Smooth muscle cell of the brain vasculature (primary cell): ENCODE measurements around the gene GYPC.

Experiments
- DNase-seq: peaks from one replicate; pipeline ENCODE4 v3.0.0-alpha.2; 2012; ENCODE audit warnings: low read depth, low spot score

Gene GYPC

DNA sequence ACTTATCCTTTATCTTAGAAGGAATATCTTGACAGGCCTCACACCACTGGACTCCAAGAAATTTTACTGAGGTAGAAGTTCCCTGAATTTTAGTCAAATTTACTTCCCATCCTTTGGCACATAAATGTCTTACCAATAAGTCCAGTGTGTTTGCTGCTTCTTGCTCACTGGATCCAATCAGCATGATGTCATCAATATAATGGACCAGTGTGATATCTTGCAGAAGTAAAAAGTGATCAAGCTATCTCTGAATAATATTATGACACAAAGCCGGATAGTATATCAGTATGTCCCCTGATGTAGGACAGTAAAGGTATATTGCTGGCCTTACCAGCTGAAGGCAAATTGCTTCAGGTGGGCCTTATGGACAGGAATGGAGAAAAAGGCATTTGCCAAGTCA lies 6.9 kb upstream of the GYPC start:
- DNase-seq = no peak

DNA sequence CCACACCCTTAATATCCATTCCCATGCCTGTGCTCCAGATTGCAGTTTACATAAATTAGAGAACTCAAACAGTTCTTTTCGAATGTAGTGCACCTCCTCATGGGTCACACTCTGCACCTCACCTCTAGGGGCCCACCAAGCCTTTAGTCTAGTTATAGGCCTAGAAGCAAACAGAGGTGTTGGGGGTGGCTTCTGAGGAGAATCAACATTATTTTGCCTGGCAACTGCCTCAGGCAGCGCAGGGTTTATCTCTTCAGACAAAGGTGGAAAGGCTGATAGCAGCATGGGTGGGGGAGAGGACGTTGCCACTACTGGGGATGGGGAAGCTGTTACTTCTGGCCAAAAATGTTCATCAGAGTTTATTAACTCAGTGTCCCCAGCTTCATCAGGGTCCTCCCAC lies 5.0 kb upstream of the GYPC start:
- no peak for DNase-seq

DNA sequence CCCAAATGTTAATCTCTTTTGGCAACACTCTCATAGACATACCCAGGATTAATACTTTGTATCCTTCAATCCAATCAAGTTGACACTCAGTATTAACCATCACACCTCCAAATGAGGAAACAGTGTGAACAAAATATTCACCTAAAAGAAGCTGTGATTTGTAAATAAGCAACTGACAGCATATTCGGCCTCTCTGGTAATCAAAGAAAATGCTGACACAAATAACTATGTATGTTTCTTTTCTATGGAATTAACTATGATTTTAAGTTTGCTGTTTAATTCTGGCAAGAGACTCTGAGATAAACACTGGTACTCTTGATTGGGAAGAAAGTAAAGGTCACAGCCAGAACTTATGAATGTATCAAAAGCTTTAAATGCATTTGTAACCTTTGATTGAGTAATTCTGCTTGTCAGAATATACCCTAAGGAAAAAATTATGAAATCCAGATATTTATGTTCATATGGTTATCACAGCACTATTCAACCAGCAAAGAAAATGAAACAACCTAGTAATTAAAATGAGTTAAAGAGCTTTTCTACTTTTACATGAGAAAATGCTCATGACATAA lies 3.6 kb upstream of the GYPC start:
- DNase-seq = no peak

DNA sequence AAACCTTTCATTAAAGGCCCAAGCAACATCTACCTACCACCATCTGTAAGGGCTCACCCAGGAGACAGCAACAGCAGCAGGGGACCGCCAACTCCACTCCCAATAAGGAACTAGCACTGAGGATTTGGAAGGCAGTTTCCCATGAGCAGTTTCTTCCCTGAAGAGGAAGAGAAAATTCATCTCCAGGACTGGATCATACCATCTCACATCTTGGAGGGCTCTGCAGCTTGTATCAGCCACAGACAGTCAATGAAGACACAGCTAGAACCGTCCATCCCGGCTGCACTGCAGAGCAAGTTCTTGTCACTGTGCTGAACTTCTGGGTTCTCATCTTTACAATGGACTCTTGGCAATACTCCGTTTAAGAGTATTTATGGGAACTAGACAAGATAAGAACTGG lies 2.8 kb upstream of the GYPC start:
- DNase-seq = no peak

DNA sequence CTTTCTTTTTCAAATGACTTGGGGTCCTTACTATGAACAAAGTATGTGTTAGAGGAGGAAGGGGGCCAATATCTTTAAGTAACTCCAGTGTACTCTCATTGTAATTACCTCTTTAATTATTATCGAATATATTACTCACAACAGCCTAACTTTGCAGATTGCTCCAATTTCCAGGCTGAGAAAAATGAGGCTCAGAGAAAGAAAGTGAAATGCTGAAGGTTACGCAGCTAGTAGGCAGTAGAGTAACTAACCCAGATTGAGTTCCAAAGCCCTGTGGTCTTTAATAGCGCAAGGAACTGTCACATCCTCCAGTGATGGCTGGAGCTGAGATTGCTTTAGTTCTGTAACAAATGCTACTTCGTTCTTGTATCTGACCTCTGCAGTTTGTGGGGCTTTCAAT lies 2.2 kb upstream of the GYPC start:
- no peak for DNase-seq

DNA sequence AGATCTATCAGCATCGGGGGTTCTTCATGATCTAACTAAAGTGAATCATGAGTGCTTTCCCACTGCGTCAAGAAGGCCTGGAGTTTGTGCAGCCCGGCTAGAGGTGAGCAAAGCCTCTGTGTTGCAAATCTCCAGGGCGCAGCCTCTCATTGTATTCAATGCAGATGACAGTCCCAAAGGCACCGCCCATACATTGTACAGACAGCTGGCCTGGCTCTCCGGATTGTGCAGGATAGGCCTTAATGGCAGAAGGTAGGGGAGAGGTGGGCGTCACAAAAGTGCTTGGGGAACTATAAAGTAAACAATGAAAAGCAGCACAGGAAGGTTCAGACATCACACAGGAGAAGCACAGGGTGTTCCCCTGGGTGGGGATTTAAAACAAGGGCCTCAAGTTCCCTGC lies 907 bp upstream of the GYPC start:
- no peak for DNase-seq

DNA sequence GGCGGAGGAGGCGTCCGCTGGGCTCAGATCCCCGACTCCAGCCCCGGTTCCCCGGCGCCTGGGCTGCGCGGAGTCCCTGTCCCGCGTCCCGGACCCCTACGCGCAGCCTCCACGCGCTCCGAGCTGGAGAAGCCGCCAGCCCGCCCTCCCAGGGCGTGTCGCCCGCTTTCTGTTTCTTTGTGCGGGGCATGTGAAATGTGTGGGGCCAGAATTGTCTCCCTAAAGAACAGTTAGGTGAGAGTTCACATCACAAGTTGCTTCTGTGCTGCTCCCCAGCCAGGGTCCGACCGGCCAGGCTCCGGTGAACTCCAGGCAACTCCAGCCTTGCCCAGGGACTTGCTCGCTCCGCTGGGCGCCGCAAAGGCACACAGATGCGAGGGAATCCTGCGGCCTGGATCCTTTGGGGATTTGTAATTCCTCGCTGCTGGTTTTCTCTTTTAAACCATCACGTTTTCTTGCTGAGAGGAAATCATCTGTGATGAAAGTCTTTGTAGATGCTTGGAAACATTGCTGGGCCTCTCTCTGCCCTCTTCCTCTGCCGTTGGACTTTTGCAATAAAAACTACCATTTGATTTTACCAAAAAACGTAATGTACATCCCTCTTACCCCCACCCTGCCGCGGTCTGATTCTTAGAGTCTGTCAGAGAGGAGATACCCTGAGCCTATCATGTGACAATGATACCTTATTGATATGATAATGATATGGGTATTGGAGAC lies 631 bp downstream of the GYPC start:
- DNase-seq = no peak

DNA sequence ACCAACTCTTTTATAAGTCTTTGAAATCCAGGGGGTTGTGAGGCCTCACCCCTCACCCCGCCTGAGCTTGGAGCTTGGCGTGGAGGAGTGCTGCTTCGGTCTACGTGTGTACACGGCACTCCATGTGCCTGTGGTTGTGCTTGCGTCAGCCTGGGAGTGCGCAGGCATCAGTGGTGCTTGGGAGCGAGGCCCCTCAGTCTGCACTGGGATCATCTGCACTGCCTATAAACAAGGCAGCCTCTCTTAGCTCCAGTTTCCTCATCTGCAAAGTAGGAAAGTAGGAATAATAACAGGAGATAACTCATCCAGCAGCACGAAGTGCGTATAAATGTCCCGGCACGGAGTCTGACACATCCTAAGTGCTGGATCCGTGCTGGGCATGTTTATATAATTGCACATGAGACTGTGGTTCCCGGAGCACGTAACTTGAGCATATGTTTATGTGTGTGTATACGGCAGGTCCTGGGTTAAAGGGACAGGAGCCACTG lies 1.2 kb downstream of the GYPC start:
- DNase-seq = peak; percentile 86

DNA sequence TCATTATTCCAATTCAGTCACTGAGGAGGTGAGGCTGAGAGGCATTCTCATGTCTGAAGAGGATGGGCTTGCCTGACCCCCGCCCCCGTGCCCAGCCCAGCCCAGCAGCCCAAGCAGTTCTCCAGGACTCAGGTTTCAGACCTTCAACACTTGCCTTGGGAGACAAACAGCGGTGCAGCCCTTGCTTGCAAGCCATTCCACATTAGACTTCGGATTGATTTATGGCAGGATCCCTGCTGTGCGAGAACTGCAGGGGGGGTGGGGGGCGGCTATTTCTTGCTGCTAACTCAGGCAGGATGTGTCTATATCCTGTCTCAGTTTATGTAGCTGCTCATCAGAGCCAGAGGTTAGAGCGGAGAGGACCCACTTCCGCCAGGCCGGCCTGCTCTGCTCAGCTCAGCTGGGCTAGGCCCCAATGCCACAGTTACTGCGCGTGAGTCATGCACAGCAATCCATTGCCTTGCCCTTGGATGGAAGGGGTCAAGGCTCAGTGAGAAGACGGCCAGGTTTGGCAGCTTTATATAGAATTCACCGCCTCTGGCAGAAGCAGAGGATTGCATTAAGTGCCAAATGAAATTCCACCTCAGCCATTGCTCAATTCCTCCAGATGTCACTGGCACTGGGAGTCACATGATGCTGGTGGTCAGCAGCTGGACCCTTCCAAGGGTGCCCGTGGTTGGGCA lies 1.8 kb downstream of the GYPC start:
- DNase-seq = peak; percentile 97

DNA sequence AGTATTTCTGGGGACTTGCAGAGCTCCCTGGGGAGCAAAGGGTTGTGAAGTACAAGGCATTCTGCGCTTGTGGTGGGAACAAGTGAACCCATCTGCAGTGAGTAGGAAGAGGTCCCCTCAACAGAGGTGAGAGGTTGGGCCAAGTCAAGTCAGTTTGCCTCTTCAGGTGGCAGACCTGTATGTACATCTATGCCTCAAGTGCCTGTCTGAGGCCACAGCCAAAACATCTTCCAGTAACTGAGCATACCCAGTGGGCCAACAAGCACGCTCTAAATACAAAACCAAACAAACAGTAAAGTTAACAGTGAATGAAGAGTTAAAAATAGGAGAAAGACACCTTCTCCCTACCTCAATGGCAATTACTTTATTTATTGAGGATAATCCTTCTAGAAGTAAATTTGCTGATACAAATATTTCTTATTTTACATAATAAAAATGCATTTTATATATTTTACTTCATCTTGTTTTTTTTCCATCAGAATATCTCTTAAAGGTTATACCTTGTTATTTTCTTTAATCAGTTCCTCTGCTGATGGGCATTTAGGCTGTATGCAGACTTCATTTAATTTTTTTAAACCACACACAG lies 2.5 kb downstream of the GYPC start:
- no peak for DNase-seq

DNA sequence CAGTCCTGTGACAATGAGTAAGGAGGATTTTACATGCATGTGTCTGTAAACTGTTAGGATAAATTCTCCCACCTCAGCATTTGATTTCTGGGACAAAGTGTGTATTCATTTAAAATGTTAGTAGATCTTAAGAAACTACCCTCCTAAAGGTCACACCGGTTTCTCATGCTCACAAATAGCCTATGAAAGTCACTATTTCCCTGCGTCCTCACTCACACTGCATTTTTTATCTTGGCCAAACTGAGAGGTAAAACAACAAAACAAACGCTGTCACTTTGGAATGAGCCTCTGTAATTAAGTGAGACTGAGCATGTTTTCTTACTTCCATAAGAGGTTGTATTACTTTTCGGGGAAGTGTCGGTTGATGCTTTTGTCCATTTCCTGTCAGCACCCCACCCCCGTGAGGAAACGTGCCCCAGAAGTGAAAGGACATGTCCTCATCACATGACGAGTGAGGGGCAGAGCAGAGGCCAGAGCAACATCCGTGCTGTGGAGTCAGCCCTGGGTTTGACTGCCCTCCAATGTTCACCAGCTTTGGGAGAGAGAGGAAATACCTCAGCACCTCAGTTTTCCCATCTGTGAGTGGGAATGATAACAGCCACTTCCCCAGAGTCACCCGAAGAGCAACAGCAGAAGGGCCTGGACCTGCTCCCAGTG lies 3.1 kb downstream of the GYPC start:
- DNase-seq = no peak

DNA sequence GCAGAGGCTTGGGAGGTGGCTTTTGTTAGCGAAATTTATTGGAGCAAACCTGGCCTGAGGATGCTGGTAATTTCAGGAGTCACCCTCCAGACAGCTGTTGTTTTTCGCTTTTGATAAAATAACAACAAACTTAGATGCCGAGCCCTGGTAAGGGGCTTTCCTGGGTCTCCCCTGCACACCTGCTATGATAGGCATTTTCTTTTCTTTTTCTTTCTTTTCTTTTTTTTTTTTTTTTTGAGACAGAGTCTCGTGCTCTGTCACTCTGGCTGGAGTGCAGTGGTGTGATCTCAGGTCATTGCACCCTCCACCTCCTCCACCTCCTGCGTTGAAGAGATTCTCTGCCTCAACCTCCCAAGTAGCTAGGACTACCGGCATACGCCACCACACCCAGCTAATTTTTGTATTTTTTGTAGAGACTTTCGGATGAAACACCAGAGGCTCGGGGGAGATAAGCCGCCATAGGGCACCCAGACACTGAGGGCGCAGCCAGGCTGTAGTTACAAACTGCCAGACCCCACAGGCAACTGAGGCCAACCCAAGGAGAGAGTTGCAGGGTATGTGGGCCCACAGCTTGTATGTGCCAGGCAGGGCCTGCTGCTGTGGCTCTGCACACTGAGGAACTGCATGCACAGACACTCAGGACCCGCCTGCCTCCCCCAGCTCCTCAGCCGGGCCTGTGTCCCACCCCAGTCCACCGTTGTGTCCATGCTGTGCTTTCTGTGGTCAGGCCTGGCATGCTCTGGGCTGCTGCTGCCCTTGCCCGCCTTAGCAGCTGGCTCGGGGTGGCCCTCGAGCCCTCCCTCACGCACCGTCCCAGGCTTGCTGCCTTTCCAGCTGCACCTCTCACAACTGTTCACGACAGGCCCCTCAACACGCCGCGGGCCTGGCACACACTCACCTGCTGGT lies 3.9 kb downstream of the GYPC start:
- no peak for DNase-seq

DNA sequence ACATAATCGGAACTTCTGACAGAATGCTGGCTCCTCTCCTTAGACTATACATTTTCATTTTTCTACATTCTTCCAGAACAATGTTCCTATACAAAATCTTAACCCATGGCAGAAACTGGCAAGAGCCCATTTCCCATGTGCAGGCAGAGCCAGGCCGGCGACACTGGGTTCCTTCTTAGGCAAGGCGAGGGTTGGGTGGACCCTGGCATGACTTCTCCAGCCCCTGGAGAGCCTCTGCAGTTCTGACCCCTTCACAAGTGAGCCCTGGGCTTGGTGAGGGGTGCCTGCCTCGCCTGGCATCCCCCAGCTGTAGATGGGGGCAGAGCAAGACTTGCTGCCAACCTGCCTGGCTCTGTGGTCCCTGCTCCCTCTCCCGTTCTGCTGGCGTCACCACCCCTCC lies 5.0 kb downstream of the GYPC start:
- DNase-seq = no peak

DNA sequence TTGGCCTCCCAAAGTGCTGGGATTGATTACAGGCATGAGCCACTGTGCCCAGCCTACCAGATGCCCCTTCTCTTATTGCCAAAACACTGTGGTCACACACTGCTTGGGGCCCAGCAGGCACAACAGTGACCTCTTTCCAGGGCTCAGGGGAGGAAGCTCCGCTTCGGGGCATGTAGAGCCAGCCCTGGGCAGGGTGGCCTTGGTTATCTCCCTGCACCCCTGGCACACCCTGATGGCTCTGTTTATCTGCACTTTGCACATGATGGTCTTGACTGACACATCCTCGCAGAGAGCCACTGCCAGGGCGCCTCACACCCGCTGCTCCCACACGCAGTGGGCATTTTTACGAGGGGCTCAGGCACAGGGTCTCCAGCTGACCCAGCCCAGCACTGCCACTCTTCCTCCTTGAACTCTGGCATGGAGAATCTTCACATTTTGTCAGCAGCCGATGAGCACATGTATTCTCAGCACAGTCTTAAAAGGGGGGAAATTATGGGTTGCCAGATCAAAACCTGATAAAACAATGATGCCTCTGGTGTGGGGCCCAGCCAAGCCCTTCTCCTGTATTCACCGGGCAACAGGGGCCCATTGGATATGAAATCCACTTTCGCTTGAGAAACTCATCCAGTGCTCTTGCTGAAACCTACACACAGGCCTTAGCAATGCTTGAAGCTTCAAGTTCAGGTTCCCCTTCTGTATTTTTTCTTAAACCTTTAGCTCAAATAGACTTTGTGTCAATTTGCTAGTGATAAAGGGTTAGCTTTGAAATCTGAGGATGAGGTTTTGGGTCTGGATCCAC lies 5.9 kb downstream of the GYPC start:
- no peak for DNase-seq

DNA sequence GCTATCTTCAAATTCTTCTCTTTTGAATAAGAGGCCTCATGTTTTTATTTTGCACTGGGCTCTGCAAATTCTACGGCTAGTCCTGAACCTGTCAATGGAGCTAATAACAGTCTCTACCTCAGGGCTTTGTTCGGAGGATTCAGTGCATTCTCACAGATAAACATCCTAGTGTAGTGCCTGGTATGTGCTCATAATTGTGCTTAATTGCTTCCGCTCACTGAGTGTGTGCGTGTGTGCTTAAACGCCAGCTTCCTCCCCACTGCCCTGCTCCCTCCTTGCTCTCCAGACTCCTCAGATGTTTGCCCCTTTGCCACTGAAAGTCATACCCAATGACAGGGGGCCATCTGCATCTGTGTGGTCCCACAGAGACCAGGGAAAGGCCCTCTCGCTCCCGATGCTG lies 6.7 kb downstream of the GYPC start:
- no peak for DNase-seq

DNA sequence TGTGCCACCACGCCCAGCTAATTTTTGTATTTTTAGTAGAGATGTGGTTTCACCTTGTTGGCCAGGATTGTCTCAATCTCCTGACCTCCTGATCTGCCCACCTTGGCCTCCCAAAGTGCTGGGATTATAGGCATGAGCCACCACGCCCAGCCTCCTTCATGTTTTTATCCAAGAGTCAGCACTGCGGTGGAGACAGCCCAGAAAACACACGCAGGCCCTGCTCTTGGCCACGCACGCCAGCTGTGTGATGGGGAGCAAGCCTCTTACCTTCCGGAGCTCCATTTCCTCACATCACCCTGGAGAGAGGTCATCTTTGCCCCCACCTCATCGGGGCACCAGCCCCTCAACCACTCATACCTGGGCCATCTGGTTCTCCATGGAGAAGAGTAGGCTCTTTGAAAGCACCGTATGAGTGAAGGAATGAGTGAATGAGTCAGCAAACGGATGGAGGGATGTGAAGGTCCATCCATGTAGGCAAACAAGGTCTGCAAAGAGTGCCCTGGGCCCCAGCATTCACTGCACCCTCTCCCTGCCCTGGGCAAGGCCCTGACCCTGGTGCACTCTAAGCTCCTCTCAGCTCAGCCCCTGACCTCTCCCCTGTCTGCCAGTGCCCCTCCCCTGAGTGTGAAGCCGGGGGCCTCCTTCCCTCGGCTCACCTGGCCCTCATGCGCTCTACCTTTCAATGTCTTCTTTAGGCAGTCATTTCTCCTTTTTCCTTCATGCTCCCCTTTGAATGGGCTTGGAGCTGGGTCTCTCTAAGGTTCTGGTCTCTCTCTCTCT lies 7.4 kb downstream of the GYPC start:
- DNase-seq = no peak

DNA sequence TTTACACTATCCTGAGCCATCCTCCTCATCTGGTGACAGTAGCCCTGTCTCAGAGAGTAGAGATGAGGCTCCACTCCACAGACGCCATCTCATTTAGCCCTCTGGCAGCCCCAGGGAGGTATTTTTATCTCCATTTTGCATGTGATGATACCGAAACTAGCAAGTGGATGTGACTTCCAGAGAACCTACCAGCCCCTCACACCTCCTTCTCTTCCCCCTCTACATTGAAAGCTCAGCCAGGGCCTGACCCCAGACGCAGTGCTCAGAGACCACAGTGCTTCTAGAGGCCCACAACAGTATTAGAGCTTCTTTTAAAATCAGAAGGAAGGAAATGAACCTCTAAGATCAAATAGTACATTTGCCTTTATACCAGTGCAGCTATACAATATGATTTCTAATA lies 8.3 kb downstream of the GYPC start:
- no peak for DNase-seq

DNA sequence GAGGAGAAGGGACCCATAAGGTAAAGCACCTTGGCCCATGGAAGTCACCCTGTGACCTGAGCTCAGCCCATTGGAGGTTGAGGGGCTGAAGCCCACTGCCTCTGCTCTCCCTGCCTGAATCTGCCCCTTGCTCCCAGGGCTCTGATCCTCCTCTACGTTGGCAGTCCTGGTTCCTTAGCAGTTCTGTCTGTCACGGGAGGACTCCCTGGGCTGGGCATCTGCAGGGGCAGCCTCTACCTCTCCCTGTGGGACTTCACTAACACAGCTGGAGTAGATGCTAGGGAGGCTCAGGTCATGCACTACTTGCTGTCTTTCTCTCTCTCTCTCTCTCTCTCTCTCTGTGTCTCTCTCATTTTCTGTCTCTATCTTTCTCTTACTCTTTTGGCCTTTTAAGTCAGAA lies 8.7 kb downstream of the GYPC start:
- DNase-seq = no peak

DNA sequence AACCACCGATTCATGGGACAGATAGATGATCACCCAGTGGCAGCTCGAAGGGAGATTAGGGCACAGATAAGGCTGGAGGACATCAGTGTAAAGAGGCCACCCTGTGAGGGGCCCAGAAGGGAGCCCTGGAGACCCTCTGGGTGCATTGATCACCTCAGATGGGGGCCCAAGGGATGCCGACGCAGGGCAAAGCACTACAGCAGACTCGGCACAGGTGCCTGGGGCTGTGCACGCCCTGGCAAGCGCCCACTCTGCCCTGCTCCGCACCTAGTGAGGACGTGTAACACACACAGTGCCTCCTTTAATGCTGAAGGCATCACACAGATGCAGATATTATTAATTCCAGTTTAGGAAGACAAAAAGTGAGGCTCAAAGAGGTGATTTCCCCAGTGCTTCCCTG lies 9.5 kb downstream of the GYPC start:
- no peak for DNase-seq

DNA sequence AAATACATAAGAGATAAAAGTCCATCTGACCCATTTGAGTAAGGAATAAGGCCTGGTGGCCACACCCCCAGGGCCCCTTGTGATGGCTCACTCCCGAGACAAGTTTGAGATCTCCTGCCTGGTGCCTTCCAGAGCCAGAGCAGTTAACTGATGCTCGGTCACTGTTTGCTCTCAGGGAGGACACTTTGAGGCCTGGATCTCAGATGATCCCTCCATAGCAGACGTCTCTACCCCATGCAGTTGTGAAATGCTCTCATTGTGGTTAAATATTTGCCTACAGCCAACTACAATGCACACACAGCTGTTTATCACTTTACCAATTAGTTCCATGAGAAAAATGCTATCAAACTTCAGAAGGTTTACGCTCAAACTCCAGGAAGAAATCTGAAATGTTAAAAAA lies 12.3 kb downstream of the GYPC start:
- DNase-seq = no peak
